Embryonic facial prominence (tissue), 1 donor: ENCODE results near the gene SRBD1.
"Not testable (repeated sequence)": the region's sequence is repeated elsewhere in the genome, so short reads cannot be mapped to it uniquely, and the experiment has no call there.

Experiments
- DNase-seq: peaks from one replicate; pipeline ENCODE4 v3.0.0-alpha.2; 2016; ENCODE audit errors: extremely low spot score

The SRBD1 gene

DNA sequence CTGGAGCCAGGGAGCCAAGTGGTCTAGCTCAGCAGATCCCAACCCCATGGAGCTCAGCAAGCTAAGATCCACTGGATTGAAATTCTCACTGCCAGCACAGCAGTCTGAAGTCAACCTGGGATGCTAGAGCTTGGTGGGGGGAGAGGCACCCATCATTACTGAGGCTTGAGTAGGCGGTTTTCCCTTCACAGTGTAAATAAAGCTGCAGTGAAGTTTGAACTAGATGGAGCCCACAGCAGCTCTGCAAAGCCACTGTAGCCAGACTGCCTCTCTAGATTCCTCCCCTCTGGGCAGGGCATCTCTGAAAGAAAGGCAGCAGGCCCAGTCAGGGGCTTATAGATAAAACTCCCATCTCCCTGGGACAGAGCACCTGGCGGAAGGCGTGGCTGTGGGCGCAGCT lies 185.0 kb downstream of the SRBD1 start:
- not testable (repeated sequence) for DNase-seq

DNA sequence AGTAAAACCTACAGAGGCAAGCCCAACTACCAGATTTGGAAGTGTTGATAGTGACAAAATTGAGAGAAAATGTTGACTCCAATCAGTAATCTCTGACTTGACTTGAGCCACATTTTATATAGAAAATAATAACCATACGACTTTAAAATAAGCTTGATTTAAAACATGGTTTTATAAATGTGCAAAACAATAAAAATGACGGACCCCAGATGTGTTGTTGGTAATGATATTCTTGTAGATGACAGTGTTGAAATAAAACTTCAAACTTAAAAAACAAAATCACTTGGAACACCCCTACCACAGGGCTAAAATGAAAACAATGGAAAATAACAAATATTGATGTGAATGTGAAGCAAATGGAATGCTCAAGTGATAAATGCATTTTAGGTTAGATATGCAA lies 188.1 kb downstream of the SRBD1 start:
- DNase-seq: no peak

DNA sequence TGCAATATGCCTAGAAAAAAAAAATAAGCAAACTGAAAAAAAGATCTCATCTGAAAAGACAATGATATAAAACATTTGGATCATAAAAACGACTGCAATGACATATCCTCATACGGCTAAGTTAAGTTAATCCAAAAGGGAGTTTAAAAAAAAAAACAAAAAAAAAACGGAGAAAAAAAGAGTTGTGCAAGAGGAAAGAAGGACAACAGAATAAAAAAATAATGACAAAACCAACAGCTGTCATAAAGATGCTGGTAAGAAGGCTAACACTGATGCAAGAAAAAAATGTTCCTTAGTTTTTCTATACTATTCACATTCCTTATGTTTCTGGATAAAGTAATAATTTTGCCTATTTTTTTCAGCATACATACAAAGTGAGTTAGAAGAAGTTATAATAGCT lies 192.5 kb downstream of the SRBD1 start:
- no peak for DNase-seq

DNA sequence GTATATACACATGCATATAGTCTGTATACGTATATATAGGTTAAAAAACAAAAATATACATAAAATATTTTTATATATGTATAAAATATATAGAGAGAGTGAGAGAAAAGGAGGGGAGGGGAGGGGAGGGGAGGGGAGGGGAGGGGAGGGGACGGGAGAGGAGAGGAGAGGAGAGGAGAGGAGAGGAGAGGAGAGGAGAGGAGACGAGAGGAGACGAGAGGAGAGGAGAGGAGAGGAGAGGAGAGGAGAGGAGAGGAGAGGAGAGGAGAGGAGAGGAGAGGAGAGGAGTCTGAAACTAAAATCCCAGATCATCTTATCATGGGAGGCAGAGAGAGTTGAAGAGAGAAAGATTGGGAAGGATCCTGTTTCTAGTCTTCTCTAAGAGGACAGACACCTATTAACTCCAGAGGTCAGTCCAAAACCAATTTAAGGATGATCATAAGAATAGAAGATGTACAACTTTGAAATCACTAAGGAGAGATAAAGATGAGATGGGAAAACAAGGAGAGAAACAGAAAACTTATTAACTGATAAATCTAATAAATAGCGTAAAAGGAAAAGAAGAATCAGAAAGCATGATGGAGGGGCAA lies 195.4 kb downstream of the SRBD1 start:
- no peak for DNase-seq

DNA sequence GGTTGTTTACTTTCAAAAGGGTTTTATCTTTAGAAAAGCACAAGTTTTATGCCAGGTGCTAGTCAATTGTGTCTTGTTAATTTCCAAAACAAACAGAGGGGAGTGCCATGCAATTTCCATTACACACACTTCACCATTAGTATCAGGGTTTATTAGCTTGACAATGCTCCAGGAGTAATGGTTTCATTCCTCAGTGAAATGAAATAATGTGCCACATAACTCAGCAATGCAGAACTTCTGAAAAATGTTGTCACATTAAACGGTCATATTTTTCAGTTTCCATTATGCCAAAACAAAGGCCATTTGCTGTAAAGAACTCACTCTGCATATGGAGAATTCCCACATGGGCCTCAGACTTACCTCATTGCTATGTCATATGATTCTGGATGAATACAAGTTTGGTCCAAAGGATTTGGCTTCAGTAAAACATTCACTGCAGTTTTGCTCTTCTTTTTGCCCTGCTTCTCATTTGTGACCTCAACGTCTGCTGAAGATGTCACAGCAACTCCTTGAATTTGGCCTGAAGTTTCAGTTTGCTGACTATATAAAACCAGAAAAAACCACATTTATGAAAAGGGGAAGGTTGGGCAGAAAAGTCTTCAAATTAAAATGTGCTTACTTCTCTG lies 198.2 kb downstream of the SRBD1 start:
- no peak for DNase-seq

DNA sequence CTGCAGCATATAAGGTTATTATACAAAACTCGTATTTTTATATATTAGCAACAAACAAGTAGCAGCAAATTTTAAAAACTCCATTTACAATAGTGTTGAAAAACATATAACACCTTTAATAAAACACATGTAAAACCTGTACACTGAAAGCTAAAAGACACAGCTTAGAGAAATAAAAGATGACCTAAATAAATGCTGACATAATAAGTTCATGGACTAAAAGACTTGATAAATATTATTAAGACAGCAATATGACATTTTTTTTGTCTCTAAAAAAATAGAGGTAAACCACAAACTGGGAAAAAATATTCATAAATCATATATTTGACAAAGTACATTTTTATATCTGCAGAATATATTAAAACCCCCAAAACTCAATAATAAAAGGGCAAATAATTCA lies 201.4 kb downstream of the SRBD1 start:
- DNase-seq: no peak

DNA sequence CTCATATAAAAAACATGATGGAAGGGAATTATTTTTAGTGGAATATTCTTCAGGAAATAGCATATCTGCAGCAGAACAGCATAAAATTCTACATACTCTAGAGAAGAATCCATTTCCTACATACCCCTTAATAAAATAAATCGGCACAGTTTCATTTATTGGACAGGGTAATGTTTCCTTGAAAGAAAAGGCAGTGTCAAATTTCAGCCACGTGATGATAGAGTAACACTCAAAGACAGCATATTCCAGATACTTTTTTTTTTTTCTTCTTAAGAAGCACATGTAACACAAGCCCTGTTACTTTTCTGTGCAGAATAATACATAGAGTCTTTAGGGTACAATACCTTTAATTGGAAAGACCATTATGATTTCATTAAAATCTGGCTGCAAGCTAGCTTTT lies 204.4 kb downstream of the SRBD1 start:
- DNase-seq: no peak

DNA sequence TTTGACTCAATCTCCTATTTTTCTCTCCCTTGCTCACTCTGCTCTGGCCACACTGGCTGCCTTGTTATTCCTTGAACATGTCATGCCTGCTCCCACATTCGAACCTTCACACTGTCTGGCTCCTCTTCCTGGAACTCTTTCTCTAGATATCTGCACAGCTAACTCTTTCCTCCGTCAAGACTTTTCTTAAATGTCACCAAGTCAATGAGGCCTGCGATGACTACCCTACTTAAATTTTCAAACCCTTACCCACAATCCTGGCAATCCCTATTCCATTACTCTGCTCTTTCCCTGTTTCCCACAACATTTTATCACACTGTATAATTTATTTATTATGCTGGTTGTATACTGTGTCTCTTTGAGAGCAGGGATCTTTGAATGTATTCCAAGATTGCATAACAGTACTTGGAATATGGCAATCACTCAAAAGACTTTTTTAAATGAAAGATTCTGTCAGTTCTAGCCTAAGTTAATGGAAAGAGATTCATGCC lies 206.2 kb downstream of the SRBD1 start:
- DNase-seq: no peak

DNA sequence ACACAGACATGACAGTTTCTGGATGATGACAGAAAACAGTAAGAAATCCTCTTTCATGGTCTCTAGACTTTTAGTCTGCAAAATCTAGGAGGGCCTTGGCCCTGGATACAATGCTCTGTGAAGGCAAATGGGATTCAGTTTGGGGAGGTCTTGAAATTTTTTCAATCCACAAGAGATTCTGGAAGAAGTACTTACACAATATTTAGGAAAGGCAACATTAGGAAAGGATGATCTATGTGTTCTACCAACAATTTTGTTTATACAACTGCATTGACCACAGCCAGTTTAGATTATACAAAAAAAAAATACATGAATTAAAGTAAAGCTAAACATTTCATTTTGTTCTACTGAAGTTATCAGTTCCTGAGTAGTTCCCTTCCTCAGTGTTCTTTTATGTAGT lies 208.0 kb downstream of the SRBD1 start:
- DNase-seq: no peak

DNA sequence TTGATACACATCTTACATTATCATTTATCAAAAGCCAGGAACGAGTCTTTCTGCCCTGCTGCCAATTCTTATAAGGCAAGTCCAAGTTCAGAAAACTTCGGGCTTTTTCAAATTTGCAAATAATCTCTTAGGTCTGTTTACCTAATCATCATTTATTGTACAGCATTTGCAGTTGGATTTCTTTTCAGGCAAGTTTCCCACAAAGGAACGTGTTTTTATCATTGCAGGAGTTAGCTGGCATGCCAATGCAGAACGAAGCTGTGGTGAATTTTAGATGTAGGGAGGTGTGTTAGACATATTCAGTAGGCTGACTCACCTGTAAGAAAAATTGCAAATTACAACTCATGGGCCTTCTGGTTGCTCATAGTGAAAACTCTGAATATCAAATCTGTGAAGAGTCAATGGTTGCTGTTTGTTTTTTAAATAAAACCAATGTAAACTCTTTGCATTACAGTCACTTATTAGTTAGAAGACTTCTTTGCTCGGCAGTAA lies 209.6 kb downstream of the SRBD1 start:
- DNase-seq: no peak

DNA sequence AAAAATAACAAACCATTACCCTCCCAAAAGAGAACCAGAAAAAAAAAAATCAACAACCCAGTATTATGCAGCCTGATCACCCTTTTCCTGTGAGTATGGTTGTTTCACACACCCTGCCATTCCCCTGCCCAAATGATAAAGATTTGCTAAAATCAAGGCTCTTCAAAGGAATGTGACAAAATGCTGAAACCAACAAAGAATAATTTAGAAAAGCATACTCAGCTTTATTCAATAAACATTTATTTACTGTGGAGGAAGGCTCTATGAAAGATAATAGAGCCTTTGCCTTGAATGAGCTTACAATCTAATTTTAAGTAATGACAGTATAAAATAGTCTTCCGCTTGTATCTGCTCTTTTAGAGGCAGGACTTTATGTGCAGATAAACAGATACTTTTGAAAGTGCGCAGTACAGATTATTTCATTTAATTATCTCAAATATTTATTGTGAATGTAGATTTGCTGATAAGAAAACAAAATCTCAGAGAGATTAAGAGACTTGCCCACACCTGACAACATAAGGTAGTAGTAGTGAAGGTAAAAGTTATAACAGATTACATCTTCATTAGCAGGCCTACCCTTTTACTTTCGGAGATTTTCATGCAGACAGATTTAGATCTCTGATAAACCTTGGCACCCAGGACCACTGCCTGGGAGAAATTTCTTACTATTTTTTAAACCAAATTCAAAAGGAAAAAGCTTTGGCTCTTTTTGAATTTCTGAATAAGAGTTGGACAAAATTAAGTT lies 211.9 kb downstream of the SRBD1 start:
- no peak for DNase-seq

DNA sequence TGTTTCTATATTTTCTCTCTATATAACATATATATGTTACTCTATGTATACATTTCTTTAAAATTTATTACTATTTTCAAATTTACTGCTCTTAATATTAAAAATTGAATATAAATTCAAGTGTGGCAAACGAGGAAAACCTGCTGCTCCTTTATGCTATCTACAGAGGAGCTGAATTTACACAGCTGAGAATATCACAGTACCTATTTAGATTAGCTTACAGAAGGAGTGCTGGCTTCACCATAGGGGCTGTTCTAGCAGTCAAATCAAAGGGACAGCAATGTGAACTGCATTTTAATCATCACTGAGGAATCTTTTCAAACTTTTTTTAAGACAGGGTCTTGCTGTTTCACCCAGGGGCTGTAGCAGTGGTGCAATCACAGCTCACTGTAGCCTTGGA lies 213.8 kb downstream of the SRBD1 start:
- no peak for DNase-seq

DNA sequence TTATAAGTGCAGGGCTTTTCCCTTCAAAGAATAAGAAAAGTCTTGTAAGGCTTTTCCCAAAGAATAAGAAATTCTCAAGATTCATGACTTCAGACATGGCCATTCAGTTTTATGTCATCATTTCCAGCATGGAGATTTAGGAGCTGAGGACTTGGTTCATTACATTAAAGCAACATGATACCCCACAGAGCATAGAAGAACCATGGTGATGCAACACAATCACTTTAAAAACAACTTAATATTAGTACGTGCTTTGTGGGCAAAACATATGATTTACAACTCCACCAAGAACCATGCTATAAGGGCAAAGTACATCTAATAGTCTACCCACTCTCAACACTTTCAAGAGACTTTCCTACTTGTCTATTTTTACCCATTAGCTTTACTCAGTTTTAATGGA lies 214.4 kb downstream of the SRBD1 start:
- DNase-seq: no peak

DNA sequence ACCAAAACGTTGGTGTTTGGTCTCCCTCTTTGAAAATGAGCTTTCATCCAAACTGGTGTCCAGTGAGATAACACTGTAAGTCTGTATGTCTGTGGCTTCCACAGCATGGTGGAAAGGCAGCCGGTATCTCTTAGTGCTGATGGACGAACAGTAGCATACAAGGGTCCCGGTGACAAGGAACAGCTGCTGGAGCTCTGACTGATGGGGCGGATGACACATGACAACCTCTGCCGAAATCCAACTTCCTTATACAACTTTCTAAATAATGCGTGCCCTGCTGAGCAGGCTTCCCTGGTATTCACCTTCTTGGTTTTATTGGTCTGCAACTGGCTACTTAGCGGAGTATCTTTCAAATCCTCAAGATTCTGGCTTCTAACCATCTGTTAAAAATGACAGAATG lies 216.2 kb downstream of the SRBD1 start:
- no peak for DNase-seq

DNA sequence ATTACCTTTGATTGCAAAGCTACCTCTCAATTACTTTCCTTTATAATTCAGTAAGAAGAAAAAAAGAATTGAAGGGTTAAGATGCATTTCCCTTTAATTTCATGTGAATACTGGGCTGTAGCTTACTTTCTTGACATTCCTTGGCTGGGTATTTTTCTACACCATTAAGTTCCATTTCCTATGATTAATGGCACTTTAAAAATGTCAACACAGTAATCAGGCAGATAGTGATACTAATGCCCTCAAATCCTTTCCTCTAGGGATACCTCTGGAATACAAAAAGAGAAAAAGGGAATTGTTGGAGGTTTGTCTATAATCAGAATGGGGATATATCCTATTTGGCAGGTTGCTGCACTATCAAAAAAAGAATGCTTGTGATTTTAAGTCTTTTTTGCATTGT lies 216.9 kb downstream of the SRBD1 start:
- DNase-seq: no peak

DNA sequence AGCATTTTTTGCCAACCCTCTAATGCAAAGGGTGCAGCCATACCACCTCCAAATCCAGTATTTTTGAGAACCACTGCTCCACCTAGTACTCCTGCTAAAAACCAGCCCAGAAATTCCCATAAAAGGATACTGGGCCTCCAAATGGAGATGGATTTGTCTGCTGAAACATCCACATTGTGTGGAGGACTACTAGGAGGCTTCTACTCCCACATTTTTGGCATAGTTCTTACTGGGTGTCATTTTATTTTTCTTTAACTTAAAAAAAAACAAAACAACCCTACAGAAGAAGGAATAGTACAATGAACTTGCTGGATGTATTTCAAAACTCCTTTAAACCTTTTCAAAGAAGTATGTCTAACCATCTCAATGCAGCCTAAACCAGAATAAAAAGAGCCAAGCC lies 219.2 kb downstream of the SRBD1 start:
- no peak for DNase-seq

DNA sequence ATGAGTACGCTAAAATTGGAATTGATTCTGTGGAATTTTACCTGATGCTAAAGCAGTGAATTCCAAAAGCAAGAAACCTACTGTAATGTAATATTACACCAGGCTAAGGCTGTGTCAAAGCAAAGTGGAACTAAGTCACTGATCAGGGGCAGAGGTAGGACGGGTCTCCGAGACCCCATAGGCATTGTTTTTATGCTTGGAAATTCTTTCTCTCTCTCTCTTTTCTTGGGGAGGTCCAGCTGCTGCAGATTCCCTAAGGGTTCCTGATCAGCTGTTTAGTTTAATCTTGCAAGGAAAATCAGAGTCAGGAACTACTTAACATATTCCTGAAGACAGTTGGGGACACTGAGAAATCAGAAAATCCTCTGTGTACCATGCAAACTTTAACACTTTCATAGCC lies 220.2 kb downstream of the SRBD1 start:
- DNase-seq: no peak

DNA sequence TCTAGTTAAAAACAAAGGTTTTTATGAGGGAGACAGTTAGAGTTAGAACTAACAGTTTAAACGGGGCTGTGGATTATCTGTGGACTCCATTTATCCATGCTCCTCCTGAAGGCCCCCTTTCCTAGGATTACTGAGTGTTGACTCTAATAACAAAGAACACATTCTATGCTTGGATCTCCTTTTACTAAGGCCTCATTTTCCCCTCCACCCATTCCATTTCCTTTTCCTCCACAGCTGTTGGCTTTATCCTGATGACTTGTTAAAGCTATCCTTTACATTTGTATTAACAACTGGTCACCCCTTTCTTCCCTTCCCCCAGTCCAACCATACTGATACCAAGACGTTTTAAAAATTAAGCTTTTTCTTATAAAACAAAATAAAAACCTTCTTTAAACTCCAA lies 220.6 kb downstream of the SRBD1 start:
- no peak for DNase-seq

DNA sequence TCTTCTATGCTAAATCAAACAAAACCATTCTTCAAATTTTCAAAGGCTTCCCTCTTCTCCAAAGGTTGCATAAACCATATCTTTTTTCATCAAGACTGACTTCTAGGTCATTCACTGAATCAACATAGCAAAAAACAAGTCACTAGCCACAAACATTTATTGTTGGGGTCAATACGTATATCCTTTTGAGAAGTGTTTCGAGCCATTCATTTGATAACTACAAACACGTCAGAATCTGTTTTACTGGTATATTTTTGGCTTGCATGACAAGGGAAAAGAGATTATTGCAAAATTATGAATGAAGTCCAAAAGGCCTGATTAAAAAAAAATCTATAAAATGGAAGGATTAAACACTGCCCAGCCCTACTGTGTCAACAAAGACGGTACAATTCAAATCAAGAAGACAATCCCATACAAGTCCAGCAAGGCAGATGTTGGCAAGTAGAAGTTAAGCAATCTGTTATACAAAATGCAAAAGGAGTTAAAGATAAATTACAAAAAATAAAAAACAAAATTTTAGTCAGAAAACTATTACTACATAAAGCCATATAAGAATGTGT lies 222.4 kb downstream of the SRBD1 start:
- no peak for DNase-seq

DNA sequence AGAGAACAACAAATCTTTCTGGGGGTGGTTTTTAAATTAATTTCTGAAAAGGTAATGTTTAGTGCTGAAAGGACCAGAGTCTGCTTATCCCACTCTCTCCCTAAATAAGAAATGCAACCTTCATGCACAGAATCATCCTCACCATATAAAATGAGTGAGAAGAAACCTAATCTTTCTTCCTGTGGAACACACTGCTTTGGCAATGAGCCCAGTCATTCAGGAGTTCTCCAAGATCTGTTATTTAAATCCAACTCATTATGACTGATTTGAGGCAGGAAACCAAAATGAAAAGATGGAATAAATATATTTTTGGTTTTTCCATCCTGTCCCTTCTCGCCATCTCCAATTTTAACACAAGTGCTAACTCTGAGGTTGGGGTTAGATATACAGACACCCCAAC lies 228.3 kb downstream of the SRBD1 start:
- DNase-seq: no peak

DNA sequence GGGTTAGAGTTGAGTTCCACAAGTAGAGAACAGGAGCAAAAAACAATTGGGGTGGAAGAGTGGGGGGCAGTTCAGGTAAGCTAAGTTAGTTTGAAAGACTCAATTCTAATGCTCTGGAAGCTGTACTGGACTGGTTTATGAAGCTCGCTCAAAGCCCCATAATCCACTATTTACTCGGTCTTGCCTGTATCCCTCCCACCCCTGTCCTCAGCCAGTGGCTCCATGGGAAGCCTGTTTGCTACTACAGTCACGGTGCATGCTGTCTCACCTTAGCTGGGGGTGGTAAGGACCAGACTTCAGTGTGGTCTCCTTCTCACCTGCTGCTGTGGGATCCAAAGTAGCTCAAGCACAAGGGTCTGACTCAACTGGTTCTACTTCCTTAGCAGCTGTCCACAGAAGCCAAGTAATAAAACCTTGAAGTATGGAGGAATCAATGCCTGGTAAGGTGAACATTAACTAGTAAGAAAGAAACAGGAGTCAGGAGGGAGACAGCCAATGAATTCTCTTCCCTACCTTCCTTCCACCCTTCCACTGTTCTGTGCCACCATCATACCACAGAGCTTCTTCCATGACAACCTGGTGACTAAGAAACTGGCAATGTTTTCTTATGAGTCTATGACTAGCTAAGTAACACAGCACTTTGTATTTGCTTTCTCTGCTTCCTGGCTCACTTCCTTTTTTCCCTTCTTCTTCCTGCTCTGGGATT lies 230.8 kb downstream of the SRBD1 start:
- no peak for DNase-seq
